Mesothelial cell of epicardium (in vitro differentiated cells): ENCODE measurements around the gene KCNT1. TPM values are rescaled to one million over a fixed set of nuclear protein-coding genes. Genes with fewer than 3 reads are reported as not detected.

Experiments used
- DNase-seq, 2 experiments: peaks; one replicate each; pipeline ENCODE4 v3.0.0; 2021; ENCODE audit warnings: low spot score in 2 of 2; ENCODE audit not compliant: unreplicated experiment in 2 of 2
- H3K27ac Mint-ChIP-seq: 2 replicates; pipeline ENCODE4 v1.8.0; 2021; ENCODE audit warnings: mixed read lengths
- H3K27me3 Mint-ChIP-seq: 2 replicates; pipeline ENCODE4 v1.8.0; 2021; ENCODE audit warnings: low read depth, mixed read lengths
- H3K36me3 Mint-ChIP-seq: 2 replicates; pipeline ENCODE4 v1.8.0; 2021; ENCODE audit warnings: mixed read lengths
- H3K4me1 Mint-ChIP-seq: 2 replicates; pipeline ENCODE4 v1.8.0; 2021; ENCODE audit warnings: mixed read lengths
- H3K4me3 Mint-ChIP-seq: 2 replicates; pipeline ENCODE4 v1.8.0; 2021; ENCODE audit warnings: mild to moderate bottlenecking, moderate library complexity, mixed read lengths
- H3K9me3 Mint-ChIP-seq: 2 replicates; pipeline ENCODE4 v1.8.0; 2021; ENCODE audit warnings: mixed read lengths
- CTCF ChIP-seq: fragments of 200-600 bp; sonication (generic); IDR thresholded peaks from one replicate; pipeline ENCODE4 v1.5.0; 2021; ENCODE audit warnings: antibody characterized with exemption; ENCODE audit not compliant: unreplicated experiment
- total RNA-seq: library from RNA; stranded (reverse); gene quantifications from 3 replicates; pipeline ENCODE4 v1.2.1, GENCODE V29; 2021

KCNT1 gene
- total RNA-seq, 1 donor from 2014 or later: not detected

- Mint-ChIP-seq H3K27me3 (peaks cover 63% of the 10 kb centered on the region), H3K9me3 (peaks cover 10% of the 10 kb centered on the region), H3K27ac (no peak overlapping the region), H3K4me1 (no peaks in the 10 kb centered on the region), H3K36me3 (no peaks in the 10 kb centered on the region), H3K4me3 (no peak overlapping the region)
- TF ChIP-seq CTCF: no peak
- DNase-seq: no peak
Measured at GRCh38 chr9:135736272-135736978, 34.4 kb downstream of the KCNT1 start.

GRCh38 chr9:135736979-135737839 lies 35.2 kb downstream of the KCNT1 start:
- TF ChIP-seq CTCF: no peak
- no peak overlapping the region for H3K4me3 Mint-ChIP-seq

GRCh38 chr9:135737840-135738521 lies 36.0 kb downstream of the KCNT1 start:
- Mint-ChIP-seq H3K4me3 (no peak overlapping the region), H3K27ac (no peak overlapping the region), H3K4me1 (no peaks in the 10 kb centered on the region), H3K9me3 (no peaks in the 10 kb centered on the region), H3K36me3 (no peaks in the 10 kb centered on the region), H3K27me3 (peaks cover 63% of the 10 kb centered on the region)
- no peak for DNase-seq
- no peak for TF ChIP-seq CTCF

More at GRCh38 chr9:135736979-135737839, 35.2 kb downstream of the KCNT1 start:
- Mint-ChIP-seq H3K36me3 (no peaks in the 10 kb centered on the region), H3K9me3 (peaks cover 7% of the 10 kb centered on the region), H3K27ac (no peak overlapping the region), H3K4me1 (no peaks in the 10 kb centered on the region), H3K27me3 (peaks cover 63% of the 10 kb centered on the region)
- DNase-seq: no peak

GRCh38 chr9:135739271-135740220 lies 37.6 kb downstream of the KCNT1 start:
- H3K9me3 Mint-ChIP-seq: no peaks in the 10 kb centered on the region

More at GRCh38 chr9:135739271-135740220, 37.6 kb downstream of the KCNT1 start:
- DNase-seq: no peak
- Mint-ChIP-seq H3K27ac (no peak overlapping the region), H3K27me3 (peaks cover 51% of the 10 kb centered on the region), H3K4me3 (no peak overlapping the region), H3K36me3 (no peaks in the 10 kb centered on the region), H3K4me1 (no peaks in the 10 kb centered on the region)
- no peak for TF ChIP-seq CTCF
